Natural killer cell (primary cell): ENCODE data around the gene BMP10. TPM values are rescaled to one million over a fixed set of nuclear protein-coding genes. Genes with fewer than 3 reads are reported as not detected.

Experiments
- ATAC-seq, 3 donors: fragments of 150-1000 bp in 2 of 3; fragments of 200-7000 bp in 1 of 3; cut with Tn5 transposase; 1 replicate in 1 of 3; 2 replicates in 2 of 3; pipeline ENCODE4 v1.10.0; 2021; ENCODE audit warnings: mild to moderate bottlenecking in 2 of 3, moderate library complexity in 2 of 3
- DNase-seq, 2 donors: peaks; one replicate each; pipeline versions ENCODE4 v3.0.0 to v3.0.0-alpha.2; 2013 to 2021; ENCODE audit warnings: mixed read lengths in 1 of 2
- H3K27ac ChIP-seq: one replicate; pipeline ENCODE4 v1.5.1; 2013; ENCODE audit warnings: mild to moderate bottlenecking, low read length
- H3K27me3 ChIP-seq: one replicate; pipeline ENCODE4 v1.6.1; 2013; ENCODE audit warnings: low read length; ENCODE audit not compliant: control insufficient read depth, insufficient read depth
- H3K36me3 ChIP-seq: one replicate; pipeline ENCODE4 v1.6.1; 2013; ENCODE audit warnings: low read length; ENCODE audit not compliant: control insufficient read depth, insufficient read depth
- H3K4me1 ChIP-seq: one replicate; pipeline ENCODE4 v1.6.1; 2013; ENCODE audit warnings: low read length; ENCODE audit not compliant: control insufficient read depth, insufficient read depth
- H3K4me3 ChIP-seq: one replicate; pipeline ENCODE4 v1.5.1; 2013; ENCODE audit warnings: low read length
- H3K9me3 ChIP-seq: one replicate; pipeline ENCODE4 v1.6.1; 2013; ENCODE audit warnings: low read length; ENCODE audit not compliant: control insufficient read depth, insufficient read depth
- H3K27ac Mint-ChIP-seq, 2 donors: one replicate each; pipeline ENCODE4 v1.8.0; 2022; ENCODE audit warnings: mild to moderate bottlenecking in 2 of 2, mixed read lengths in 2 of 2, moderate library complexity in 1 of 2
- H3K27me3 Mint-ChIP-seq, 2 donors: one replicate each; pipeline ENCODE4 v1.8.0; 2022; ENCODE audit warnings: low read depth in 2 of 2, mixed read lengths in 2 of 2
- H3K36me3 Mint-ChIP-seq: one replicate; pipeline ENCODE4 v1.8.0; 2022; ENCODE audit warnings: mixed read lengths
- H3K4me1 Mint-ChIP-seq, 2 donors: one replicate each; pipeline ENCODE4 v1.8.0; 2022; ENCODE audit warnings: mixed read lengths in 2 of 2
- H3K4me3 Mint-ChIP-seq: one replicate; pipeline ENCODE4 v1.8.0; 2022; ENCODE audit warnings: mild to moderate bottlenecking, moderate library complexity, mixed read lengths
- H3K9me3 Mint-ChIP-seq, 2 donors: one replicate each; pipeline ENCODE4 v1.8.0; 2022; ENCODE audit warnings: mixed read lengths in 2 of 2
- WGBS: methylation state at CpG from one replicate; pipeline ENCODE4 v1.1.7; 2013; ENCODE audit warnings: missing lambda C conversion rate; ENCODE audit not compliant: insufficient coverage; 5-methylcytosine and 5-hydroxymethylcytosine counted together
- intact Hi-C: fragments of 100-400 bp; cut with micrococcal nuclease; formaldehyde crosslinking; loops from one replicate; pipeline ENCODE4 v1.14.2; 2022
- total RNA-seq, 4 donors: library from RNA; stranded (reverse); fragments of 120-200 nt in 1 of 4; gene quantifications; one replicate each; pipeline versions ENCODE4 v1.2.3 to v1.2.4, GENCODE V29; 2013 to 2022
- TF ChIP-seq, protein P1 (sequence below): fragments of 200-600 bp; IDR thresholded peaks from one replicate; pipeline ENCODE4 v1.8.0; 2022; ENCODE audit warnings: antibody characterized with exemption

Gene BMP10
- total RNA-seq, 3 donors from 2014 or later (not counting 1 experiment from before 2014, with no cell fraction given), result not detected

DNA sequence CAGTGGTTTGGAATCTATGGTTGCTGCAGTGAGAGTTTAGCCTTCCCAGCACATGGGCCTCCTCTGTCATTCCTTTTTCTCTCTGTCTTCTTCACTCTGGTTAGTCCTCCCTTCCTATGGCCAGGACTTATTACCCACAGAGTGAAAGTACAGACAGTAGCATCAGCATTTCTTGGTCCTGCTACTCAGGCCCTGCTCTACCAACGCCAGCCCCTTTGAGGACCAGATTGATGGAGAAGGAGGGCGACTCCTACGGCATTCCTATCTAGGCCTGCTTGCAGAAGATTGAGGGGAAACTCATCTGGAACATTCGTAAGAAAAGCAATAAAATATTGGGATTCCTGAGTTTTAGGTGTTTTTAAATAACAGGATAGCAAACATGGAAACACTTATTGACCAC is 43.5 kb downstream of the BMP10 start:
- no peak overlapping the region for H3K27ac ChIP-seq
- H3K4me3 ChIP-seq, result no peak overlapping the region
- Mint-ChIP-seq H3K4me1 (peaks cover 49 to 84% of the 10 kb centered on the region in 2 donors), H3K27me3 (no peaks in the 10 kb centered on the region), H3K4me3 (no peak overlapping the region), H3K27ac (peak overlapping the region; percentile 92 to 97), H3K9me3 (no peaks in the 10 kb centered on the region), H3K36me3 (peaks cover 17% of the 10 kb centered on the region)
- intact Hi-C loops, result no loop called here
- DNase-seq, result no peak
- H3K9me3 ChIP-seq, result no peaks in the 10 kb centered on the region
- no peak for ATAC-seq
- peaks cover 34% of the 10 kb centered on the region for H3K4me1 ChIP-seq
- no peaks in the 10 kb centered on the region for H3K27me3 ChIP-seq
- H3K36me3 ChIP-seq, result peaks cover 57% of the 10 kb centered on the region
- 96% methylated on average over 4 of the region's 4 CpGs for WGBS
- TF ChIP-seq, protein P1, sequence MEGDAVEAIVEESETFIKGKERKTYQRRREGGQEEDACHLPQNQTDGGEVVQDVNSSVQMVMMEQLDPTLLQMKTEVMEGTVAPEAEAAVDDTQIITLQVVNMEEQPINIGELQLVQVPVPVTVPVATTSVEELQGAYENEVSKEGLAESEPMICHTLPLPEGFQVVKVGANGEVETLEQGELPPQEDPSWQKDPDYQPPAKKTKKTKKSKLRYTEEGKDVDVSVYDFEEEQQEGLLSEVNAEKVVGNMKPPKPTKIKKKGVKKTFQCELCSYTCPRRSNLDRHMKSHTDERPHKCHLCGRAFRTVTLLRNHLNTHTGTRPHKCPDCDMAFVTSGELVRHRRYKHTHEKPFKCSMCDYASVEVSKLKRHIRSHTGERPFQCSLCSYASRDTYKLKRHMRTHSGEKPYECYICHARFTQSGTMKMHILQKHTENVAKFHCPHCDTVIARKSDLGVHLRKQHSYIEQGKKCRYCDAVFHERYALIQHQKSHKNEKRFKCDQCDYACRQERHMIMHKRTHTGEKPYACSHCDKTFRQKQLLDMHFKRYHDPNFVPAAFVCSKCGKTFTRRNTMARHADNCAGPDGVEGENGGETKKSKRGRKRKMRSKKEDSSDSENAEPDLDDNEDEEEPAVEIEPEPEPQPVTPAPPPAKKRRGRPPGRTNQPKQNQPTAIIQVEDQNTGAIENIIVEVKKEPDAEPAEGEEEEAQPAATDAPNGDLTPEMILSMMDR, result no peak

DNA sequence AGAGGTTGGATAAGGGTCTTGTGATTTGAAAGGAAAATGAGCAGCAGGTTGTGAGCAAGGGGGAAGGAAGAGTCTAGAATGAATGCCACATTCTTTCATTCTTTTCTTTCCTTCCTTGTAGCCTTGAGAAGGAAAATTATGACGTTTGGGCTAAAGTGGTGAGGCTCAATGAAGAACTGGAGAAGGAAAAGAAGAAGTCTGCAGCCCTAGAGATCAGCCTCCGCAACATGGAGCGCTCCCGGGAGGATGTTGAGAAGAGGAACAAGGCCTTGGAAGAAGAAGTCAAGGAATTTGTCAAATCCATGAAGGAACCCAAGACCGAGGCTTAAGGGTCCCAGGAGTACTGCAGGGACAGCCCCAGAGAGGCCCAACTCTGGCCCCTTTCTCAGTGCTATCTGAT is 45.3 kb downstream of the BMP10 start:
- Histone ChIP-seq H3K36me3 (peaks cover 75% of the 10 kb centered on the region), H3K27ac (no peak overlapping the region), H3K4me1 (peaks cover 18% of the 10 kb centered on the region), H3K4me3 (no peak overlapping the region), H3K27me3 (no peaks in the 10 kb centered on the region), H3K9me3 (no peaks in the 10 kb centered on the region)
- Mint-ChIP-seq H3K4me1 (peaks cover 40 to 71% of the 10 kb centered on the region in 2 donors), H3K9me3 (no peaks in the 10 kb centered on the region), H3K36me3 (peaks cover 21% of the 10 kb centered on the region), H3K4me3 (no peak overlapping the region), H3K27ac (peak overlapping the region; percentile 53 to 84), H3K27me3 (no peaks in the 10 kb centered on the region)
- intact Hi-C loops, result no loop called here
- DNase-seq, result no peak
- no peak for ATAC-seq
- TF ChIP-seq, protein P1, result no peak
- 84% methylated on average over 5 of the region's 5 CpGs for WGBS

DNA sequence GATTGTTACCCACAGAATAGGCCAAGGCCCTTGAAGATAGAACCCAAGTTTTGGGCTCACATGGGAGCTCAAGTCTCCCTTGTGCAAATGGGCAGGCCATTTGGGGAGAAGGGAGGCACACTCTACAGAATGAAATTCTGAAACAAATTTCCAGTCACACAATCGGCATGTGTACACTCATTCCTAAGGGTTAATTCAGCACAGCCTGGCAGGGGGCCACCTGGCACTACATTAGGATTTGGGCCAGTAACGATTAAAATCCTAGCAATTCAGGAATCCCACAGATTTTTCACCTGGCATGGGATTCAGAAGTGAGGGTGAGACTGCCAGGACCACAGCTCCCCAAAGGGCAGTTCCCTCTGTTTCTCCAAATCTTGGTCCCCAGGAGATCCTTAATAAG is 46.4 kb downstream of the BMP10 start:
- Histone ChIP-seq H3K4me3 (no peak overlapping the region), H3K4me1 (peaks cover 18% of the 10 kb centered on the region), H3K27me3 (no peaks in the 10 kb centered on the region), H3K27ac (no peak overlapping the region), H3K9me3 (no peaks in the 10 kb centered on the region), H3K36me3 (peaks cover 84% of the 10 kb centered on the region)
- Mint-ChIP-seq H3K4me3 (no peak overlapping the region), H3K27ac (peak overlapping the region; percentile 53 to 84), H3K36me3 (peaks cover 21% of the 10 kb centered on the region), H3K4me1 (peaks cover 30 to 64% of the 10 kb centered on the region in 2 donors), H3K9me3 (no peaks in the 10 kb centered on the region), H3K27me3 (no peaks in the 10 kb centered on the region)
- 92% methylated on average over 2 of the region's 2 CpGs for WGBS
- DNase-seq (no peak), ATAC-seq (no peak)
- intact Hi-C loops, result no loop called here
- TF ChIP-seq, protein P1, result no peak

DNA sequence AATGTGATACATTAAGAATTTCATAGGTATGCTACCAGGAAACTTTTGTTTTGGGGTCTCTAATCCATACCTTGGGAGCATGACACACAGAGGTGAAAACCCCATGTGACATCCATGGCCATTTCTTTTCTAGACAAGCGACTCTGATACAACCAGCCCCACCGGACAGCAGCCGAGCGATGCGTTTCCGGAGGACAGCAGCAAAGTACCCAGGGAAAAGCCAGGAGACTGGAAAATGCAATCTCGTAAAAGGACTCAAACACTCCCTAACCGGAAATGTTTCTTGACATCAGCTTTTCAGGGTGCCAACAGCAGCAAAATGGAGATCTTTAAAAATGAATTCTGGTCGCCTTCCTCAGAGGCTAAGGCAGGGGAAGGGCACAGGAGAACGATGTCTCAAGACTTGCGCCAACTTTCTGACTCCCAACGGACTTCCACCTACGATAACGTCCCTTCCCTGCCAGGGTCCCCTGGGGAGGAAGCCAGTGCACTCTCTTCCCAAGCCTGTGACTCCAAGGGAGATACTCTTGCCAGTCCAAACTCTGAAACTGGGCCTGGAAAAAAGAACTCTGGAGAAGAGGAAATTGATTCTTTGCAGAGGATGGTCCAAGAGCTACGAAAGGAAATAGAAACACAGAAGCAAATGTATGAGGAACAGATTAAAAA is 48.9 kb downstream of the BMP10 start:
- no peak overlapping the region for H3K4me3 ChIP-seq
- H3K4me1 Mint-ChIP-seq, result peaks cover 27 to 47% of the 10 kb centered on the region in 2 donors
- WGBS, result 97% methylated on average over 15 of the region's 15 CpGs

More for the DNA sequence above, 48.9 kb downstream of the BMP10 start:
- intact Hi-C loops, result no loop called here
- Mint-ChIP-seq H3K27me3 (no peaks in the 10 kb centered on the region), H3K9me3 (no peaks in the 10 kb centered on the region), H3K4me3 (no peak overlapping the region), H3K27ac (peak overlapping the region; percentile 53 to 84), H3K36me3 (peaks cover 21% of the 10 kb centered on the region)
- H3K9me3 ChIP-seq, result no peaks in the 10 kb centered on the region
- H3K4me1 ChIP-seq, result no peaks in the 10 kb centered on the region
- H3K27me3 ChIP-seq, result no peaks in the 10 kb centered on the region
- H3K36me3 ChIP-seq, result peaks cover 96% of the 10 kb centered on the region
- TF ChIP-seq, protein P1, result no peak
- ATAC-seq, result no peak
- no peak for DNase-seq
- H3K27ac ChIP-seq, result no peak overlapping the region
